Activated naive CD4-positive, alpha-beta T cell treated with anti-CD3 and anti-CD28 coated beads for 36 hours (primary cell): ENCODE data around the gene TRIM26. TPM values are rescaled to one million over a fixed set of nuclear protein-coding genes. Genes with fewer than 3 reads are reported as not detected.
A peak's percentile ranks its signal among the peaks of the same experiment; 100 is the strongest.

Source experiments
- CTCF ChIA-PET: fragments of 350-600 bp; sonication (Branson Sonifier 250); formaldehyde crosslinking; loops from one replicate; lab custom pipeline; 2021; ENCODE audit warnings: antibody characterized with exemption; lab: Charles Lee
- DNase-seq: peaks from one replicate; pipeline ENCODE4 v3.0.0-alpha.2; 2020
- H3K27ac Mint-ChIP-seq: one replicate; pipeline ENCODE4 v1.8.0; 2021; ENCODE audit warnings: mild to moderate bottlenecking, mixed read lengths
- H3K27me3 Mint-ChIP-seq: one replicate; pipeline ENCODE4 v1.8.0; 2021; ENCODE audit warnings: low read depth, mixed read lengths
- H3K36me3 Mint-ChIP-seq: one replicate; pipeline ENCODE4 v1.8.0; 2021; ENCODE audit warnings: low read depth, mixed read lengths
- H3K4me1 Mint-ChIP-seq: one replicate; pipeline ENCODE4 v1.8.0; 2021; ENCODE audit warnings: low read depth, mixed read lengths
- H3K4me3 Mint-ChIP-seq: one replicate; pipeline ENCODE4 v1.8.0; 2021; ENCODE audit warnings: mild to moderate bottlenecking, moderate library complexity, mixed read lengths
- H3K9me3 Mint-ChIP-seq: one replicate; pipeline ENCODE4 v1.8.0; 2021; ENCODE audit warnings: mixed read lengths
- intact Hi-C: fragments of 100-400 bp; cut with micrococcal nuclease; formaldehyde crosslinking; loops from one replicate; pipeline ENCODE4 v1.15.1; 2023
- total RNA-seq, 2 experiments: library from RNA; stranded (reverse); gene quantifications; one replicate each; pipeline ENCODE4 v1.2.3, GENCODE V29; 2021

TRIM26 gene
- total RNA-seq, 2 experiments from 2014 or later: 36.8 to 38.7 TPM

DNA sequence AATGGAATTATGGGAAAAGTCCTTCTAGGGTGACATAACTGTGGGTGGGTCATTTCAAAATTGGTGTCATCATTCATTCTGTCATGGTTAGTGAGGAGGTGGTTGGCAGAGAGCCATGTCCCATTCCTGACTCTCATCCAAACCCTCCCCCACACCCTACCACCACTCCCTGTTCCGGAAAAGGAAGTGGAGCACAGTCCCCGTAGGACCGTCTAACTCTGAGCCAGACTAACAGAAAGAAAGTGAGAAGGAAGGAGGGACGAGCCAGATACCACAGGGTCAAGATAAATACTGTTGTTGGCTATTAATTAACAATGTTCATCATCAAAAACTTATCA is 57.0 kb downstream of the TRIM26 start:
- no peaks in the 10 kb centered on the region for H3K9me3 Mint-ChIP-seq
- DNase-seq: no peak
- no peak overlapping the region for H3K4me3 Mint-ChIP-seq
- CTCF ChIA-PET: interaction anchor here (1.0 kb wide), 2 partner anchors 25 to 503 kb away, joined by 3 to 5 read pairs; no protein-coding TSS in a partner anchor
- no peaks in the 10 kb centered on the region for H3K36me3 Mint-ChIP-seq
- H3K27ac Mint-ChIP-seq: no peak overlapping the region
- H3K4me1 Mint-ChIP-seq: peaks cover 16% of the 10 kb centered on the region
- intact Hi-C loops: no loop called here
- peaks cover 10% of the 10 kb centered on the region for H3K27me3 Mint-ChIP-seq

DNA sequence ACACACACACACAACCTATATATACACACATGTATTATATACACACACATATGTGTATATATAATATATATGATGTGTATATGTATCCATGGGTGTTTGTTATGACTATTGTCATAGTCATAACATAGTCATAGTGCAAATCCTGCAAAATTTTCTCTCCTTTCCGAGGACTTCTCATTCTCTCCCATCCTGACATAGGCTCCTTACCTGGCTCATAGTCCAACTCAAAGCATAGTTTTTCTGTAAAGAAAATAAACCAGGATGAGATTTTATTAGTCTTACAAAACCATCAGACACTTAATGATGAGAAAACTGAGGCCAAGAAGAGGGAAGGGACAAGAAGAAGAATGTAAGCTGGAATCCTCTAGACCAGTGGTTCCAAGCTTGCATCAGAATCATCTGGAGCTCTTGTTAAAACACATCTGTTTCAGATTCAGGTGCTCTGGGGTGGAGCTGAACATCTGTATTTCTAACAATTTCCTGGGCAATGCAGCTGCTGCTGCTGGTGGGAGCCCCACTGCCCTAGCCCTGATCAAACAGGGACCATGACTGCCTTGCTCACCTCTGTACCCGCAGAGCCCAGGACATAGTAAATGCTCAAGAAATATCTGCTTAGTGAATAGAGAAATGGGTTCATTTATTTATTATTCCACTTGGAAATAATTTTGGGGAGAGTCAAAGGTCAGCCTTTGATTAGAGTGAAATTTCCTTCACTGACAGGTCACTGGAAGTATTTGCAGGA is 57.5 kb downstream of the TRIM26 start:
- Mint-ChIP-seq H3K4me3 (no peak overlapping the region), H3K27ac (no peak overlapping the region), H3K27me3 (peaks cover 10% of the 10 kb centered on the region), H3K36me3 (no peaks in the 10 kb centered on the region), H3K9me3 (no peaks in the 10 kb centered on the region), H3K4me1 (peaks cover 16% of the 10 kb centered on the region)
- intact Hi-C loops: no loop called here
- no peak for DNase-seq
- CTCF ChIA-PET: interaction anchor here (1.0 kb wide), 2 partner anchors 24 to 502 kb away, joined by 3 to 5 read pairs; no protein-coding TSS in a partner anchor

DNA sequence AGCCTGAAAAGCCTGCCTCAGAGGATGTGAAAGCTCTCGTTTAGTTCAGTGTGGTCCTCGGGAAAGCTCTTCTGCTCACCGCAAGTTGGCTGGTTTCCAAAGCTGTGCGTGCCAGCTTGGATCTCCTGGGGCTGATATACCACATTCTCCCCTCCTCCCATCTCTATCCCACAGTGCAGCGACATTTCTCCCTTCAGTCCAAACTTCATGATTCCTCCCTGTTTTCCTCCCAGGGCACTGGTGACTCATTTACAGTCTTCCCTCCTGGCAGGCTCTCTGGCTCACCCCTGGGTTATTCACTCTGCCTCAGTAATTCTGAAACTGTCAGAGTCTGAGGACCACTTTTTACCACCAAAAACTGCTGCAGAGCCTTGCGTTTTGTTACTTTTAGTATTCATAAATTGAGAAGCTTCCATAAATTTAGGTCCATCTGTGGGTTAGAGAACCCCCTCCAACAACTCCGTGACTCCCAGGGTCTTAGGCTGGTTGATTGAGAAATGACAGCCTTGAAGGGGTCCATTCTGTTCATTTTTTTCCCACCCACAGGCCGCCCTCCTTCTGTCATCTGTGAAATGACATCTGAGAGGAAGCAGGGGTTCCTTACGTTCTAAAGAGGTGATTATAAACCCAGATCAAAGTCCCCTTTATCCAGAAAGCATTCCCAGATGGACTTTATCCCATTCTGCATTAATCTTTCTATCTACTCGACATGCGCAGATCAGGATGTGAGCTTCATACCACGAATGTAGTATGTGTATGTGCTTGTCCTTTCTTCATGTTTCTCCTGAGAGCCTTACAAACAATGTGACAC is 58.3 kb downstream of the TRIM26 start:
- H3K27ac Mint-ChIP-seq: no peak overlapping the region
- CTCF ChIA-PET: interaction anchor here (1.0 kb wide), 2 partner anchors 23 to 501 kb away, joined by 3 to 5 read pairs; no protein-coding TSS in a partner anchor

DNA sequence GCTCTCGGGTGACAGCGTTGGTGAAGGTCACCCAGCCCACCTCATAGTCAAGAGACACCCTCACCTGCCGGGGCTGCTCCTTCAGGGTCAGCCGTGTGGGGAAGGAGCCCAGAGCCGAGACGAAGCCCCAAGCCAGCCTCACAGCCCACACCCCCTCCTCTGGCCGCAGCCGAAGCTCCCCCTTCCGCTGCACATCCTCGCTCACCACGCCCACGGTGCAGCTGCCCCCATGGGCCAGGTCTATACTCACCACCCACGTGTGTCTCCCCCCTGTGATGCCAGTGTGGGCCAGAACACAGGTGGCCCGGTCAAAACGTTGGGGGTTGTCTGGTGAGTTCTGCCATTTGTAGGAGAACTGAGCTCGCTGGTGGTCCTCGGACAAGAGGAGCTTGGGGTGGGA is 59.1 kb downstream of the TRIM26 start:
- Mint-ChIP-seq H3K36me3 (no peaks in the 10 kb centered on the region), H3K4me3 (no peak overlapping the region), H3K27me3 (peaks cover 6% of the 10 kb centered on the region), H3K27ac (no peak overlapping the region), H3K9me3 (no peaks in the 10 kb centered on the region), H3K4me1 (peaks cover 12% of the 10 kb centered on the region)
- CTCF ChIA-PET: no interaction called here
- intact Hi-C loops: no loop called here
- no peak for DNase-seq

More for the DNA sequence above, 58.3 kb downstream of the TRIM26 start:
- no peaks in the 10 kb centered on the region for H3K9me3 Mint-ChIP-seq
- peaks cover 16% of the 10 kb centered on the region for H3K4me1 Mint-ChIP-seq
- H3K27me3 Mint-ChIP-seq: peaks cover 10% of the 10 kb centered on the region
- intact Hi-C loops: no loop called here
- H3K4me3 Mint-ChIP-seq: no peak overlapping the region
- H3K36me3 Mint-ChIP-seq: no peaks in the 10 kb centered on the region
- DNase-seq: no peak

DNA sequence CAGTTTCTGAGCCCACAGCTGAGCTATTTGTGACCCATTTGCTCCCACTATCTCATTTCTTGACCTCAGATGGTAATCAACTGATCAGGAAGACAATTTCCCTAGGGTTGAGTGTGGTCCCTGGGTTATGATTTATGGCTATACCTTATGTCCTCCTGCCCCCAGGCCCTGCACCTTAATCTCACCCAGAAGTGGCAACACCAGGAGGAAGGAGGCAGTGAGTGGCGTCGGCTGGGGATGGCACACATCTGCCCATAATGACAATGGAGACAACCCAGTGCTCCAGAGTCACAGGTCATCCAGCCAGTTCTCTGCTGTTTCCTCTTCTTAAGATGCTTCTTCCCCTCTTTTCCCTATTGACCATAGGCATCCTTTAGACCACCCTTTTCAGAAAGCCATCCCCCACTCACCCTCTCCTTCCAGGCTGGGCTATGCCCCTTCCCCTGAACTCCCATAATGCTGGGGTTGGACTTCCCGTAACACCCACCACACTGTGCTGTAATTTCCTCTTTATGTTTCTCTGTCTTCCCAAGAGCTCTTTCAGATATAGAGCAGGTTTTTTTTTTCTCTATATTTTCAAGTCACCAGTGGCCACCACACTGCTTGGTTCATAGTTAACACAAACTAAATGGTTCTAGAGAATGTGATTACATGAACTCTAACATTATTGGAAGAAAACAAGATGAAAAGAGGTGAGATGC is 60.1 kb downstream of the TRIM26 start:
- no peak overlapping the region for H3K27ac Mint-ChIP-seq
- CTCF ChIA-PET: interaction anchor here (0.6 to 2.0 kb wide), 2 partner anchors 24 to 50 kb away, joined by 3 to 6 read pairs; no protein-coding TSS in a partner anchor
- H3K4me3 Mint-ChIP-seq: no peak overlapping the region
- intact Hi-C loops: no loop called here
- DNase-seq: no peak
- H3K36me3 Mint-ChIP-seq: no peaks in the 10 kb centered on the region
- peaks cover 2% of the 10 kb centered on the region for H3K4me1 Mint-ChIP-seq
- no peaks in the 10 kb centered on the region for H3K9me3 Mint-ChIP-seq
- H3K27me3 Mint-ChIP-seq: peaks cover 10% of the 10 kb centered on the region

DNA sequence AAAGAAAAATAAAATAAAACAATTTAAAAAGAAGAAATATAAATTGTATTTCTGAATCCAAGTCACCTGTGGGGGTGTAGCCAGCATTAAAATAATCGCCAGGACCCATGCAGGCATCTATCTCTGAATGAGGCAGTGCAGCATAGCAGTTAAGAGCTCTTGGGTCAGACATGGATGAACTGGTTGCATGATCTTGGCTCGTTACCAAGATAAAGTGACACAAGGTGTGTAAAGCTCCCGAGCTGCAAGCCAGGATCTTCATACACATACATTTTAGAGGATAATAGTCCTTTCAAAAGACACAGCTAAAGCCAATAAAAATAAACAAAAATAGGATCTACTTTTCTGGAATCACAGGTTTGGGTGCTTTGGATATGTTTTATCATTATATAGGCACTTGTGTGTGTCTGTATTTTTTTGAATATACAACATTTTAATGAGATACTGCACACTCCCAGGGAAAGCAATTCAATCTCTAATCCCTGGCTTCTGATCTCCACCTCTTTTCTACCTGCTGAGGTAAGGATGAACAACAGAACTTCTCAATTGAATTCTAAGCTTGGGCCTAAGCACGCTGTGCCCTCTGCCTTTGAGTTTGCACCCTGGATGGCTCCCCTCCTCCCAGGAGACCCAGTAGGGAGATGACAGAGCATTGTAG is 61.1 kb downstream of the TRIM26 start:
- Mint-ChIP-seq H3K27me3 (peaks cover 15% of the 10 kb centered on the region), H3K4me1 (no peaks in the 10 kb centered on the region), H3K9me3 (no peaks in the 10 kb centered on the region), H3K36me3 (no peaks in the 10 kb centered on the region), H3K27ac (no peak overlapping the region), H3K4me3 (no peak overlapping the region)
- intact Hi-C loops: no loop called here
- CTCF ChIA-PET: interaction anchor here (1.1 to 2.0 kb wide), 2 partner anchors 20 to 49 kb away, joined by 3 to 6 read pairs; no protein-coding TSS in a partner anchor
- no peak for DNase-seq

DNA sequence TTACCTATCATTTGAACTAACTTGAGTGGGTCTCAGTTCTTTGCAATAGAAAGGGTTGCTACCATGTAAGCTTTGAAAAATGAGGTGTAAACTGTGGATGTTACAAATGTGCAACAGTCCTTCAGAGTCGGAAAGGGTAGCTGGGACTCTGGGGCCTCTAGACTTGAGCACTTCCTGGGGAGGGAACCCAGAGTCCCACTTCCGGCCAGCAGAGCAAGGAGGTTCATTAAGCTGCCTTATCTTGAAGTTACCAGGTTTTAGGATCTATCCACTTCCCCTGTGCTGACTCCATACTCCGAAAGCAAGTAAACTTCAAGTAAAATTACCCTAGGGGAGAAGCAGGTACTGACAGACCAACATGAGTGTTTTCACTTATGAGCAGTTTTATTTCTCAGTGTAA is 61.6 kb downstream of the TRIM26 start:
- CTCF ChIA-PET: interaction anchor here (1.1 to 2.0 kb wide), 2 partner anchors 20 to 48 kb away, joined by 3 to 6 read pairs; no protein-coding TSS in a partner anchor
- no peaks in the 10 kb centered on the region for H3K4me1 Mint-ChIP-seq
- no peak overlapping the region for H3K27ac Mint-ChIP-seq
- H3K27me3 Mint-ChIP-seq: peaks cover 12% of the 10 kb centered on the region
- DNase-seq: no peak
- no peaks in the 10 kb centered on the region for H3K9me3 Mint-ChIP-seq
- no peak overlapping the region for H3K4me3 Mint-ChIP-seq
- H3K36me3 Mint-ChIP-seq: no peaks in the 10 kb centered on the region
- intact Hi-C loops: no loop called here

DNA sequence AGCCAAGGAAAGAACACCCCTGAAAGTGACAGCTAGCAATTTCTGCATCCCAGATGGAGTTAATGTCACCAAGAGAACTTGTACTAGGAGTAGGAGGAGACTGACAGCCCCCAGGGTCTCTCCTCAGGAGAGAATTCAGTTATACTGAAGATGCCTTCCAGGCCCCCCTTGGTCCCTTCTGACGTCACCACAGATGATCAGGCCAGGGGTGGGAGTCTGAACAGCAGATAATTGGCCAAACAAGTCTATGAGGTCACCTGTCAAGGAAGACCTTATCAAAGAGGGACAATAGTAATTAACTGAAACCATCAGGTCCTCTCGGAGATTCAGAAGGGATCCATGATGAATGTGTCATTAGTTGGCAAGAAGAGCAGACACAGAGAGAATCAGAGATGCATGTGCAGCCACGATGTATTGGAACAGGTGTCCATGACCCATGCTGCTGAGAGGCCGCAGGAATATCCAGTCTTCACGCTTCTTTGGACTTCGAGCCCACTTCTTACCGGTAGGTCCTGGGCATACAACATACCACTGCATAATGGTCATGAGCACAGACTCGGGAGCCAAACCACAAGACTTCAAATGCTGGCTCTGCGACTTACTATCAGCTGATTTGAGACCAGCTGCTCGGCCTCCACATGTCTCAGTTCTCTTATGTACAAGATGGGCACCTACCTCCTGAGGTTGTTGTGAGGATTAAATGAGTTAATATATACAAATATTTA is 62.4 kb downstream of the TRIM26 start:
- no peak overlapping the region for H3K27ac Mint-ChIP-seq
- peaks cover 9% of the 10 kb centered on the region for H3K27me3 Mint-ChIP-seq
- H3K4me1 Mint-ChIP-seq: no peaks in the 10 kb centered on the region
- H3K4me3 Mint-ChIP-seq: no peak overlapping the region
- CTCF ChIA-PET: interaction anchor here (2.0 kb wide), 1 partner anchor 47 kb away, joined by 6 read pairs; no protein-coding TSS in a partner anchor
- intact Hi-C loops: no loop called here
- DNase-seq: no peak
- no peaks in the 10 kb centered on the region for H3K36me3 Mint-ChIP-seq
- H3K9me3 Mint-ChIP-seq: no peaks in the 10 kb centered on the region

DNA sequence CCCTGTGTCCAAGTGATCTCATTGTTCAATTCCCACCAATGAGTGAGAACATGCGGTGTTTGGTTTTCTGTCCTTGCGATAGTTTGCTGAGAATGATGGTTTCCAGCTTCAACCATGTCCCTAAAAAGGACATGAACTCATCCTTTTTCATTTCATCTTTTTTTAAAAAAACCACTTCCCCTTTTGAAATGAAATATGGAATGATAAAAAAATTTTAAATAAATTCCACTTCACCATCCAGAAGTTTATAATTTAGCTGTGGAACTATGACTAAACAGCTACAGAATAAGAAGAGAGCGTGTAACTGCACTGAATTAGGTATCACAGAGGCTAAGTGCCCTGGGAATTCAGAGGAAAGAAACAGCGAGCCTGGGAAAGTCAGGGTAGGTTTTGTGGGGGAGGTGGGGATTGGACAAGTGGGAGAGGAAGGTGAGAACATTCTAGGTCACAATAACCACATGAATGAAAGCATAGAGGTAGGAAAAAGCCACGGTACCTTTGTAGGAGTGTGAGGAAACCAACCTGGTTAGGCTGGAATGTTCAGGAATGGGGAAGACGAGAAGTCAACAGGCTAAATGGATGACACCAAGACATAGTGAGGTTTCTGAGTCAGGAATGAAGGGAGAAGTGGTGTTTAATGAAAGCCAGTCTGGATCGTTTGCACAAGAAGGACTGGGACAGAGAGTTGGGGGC is 63.2 kb downstream of the TRIM26 start:
- CTCF ChIA-PET: no interaction called here
- Mint-ChIP-seq H3K27me3 (peaks cover 9% of the 10 kb centered on the region), H3K36me3 (no peaks in the 10 kb centered on the region)

DNA sequence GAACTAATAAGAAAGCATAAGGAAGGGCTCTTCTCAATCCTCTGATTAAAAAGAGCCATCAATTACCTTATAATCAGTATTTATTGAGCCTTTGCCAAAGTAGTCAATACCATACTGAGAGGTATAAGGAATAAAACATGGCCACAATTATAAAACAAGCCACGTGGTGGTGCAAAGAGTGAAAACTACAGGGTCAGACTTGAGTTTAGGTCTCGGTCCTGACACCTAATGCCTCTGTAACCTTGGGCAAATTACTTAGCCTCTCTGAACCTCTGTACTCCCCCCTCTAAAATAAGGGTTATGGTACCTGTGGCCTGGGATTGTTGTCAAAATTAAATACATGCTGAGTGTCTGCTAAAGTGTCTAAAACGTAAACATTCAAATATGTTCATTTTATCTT is 64.0 kb downstream of the TRIM26 start:
- H3K4me3 Mint-ChIP-seq: no peak overlapping the region
- intact Hi-C loops: no loop called here
- H3K27ac Mint-ChIP-seq: no peak overlapping the region
- no peak for DNase-seq
- no peaks in the 10 kb centered on the region for H3K36me3 Mint-ChIP-seq
- CTCF ChIA-PET: no interaction called here
- no peaks in the 10 kb centered on the region for H3K4me1 Mint-ChIP-seq
- peaks cover 13% of the 10 kb centered on the region for H3K27me3 Mint-ChIP-seq
- no peaks in the 10 kb centered on the region for H3K9me3 Mint-ChIP-seq

More for the DNA sequence above, 63.2 kb downstream of the TRIM26 start:
- Mint-ChIP-seq H3K27ac (no peak overlapping the region), H3K4me3 (no peak overlapping the region), H3K9me3 (no peaks in the 10 kb centered on the region), H3K4me1 (no peaks in the 10 kb centered on the region)
- intact Hi-C loops: no loop called here
- DNase-seq: no peak

DNA sequence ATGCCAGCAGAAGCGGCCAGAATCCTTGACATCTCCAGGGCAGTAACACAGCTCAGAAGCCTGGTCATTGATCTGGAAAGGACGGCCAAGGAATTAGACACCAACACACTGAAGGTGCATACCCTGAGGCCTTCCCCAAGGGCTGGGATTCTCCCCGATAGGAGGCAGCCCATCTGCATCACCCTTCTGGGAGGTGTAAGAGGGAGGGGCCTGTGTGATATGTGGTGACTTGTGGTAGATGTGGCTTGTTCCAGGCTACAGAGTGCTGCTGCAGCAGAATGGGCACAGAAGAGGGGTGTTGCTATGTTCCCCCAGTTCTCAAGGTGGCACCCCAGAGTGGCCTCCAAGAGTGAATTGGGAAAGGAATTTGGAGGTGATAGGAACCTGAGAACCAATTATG is 66.1 kb downstream of the TRIM26 start:
- Mint-ChIP-seq H3K9me3 (no peaks in the 10 kb centered on the region), H3K4me1 (no peaks in the 10 kb centered on the region), H3K27me3 (peaks cover 21% of the 10 kb centered on the region), H3K4me3 (no peak overlapping the region), H3K36me3 (no peaks in the 10 kb centered on the region), H3K27ac (no peak overlapping the region)
- peak; percentile 29 for DNase-seq
- intact Hi-C loops: no loop called here
- CTCF ChIA-PET: interaction anchor here (1.3 kb wide), 1 partner anchor 16 kb away, joined by 4 read pairs; no protein-coding TSS in a partner anchor
